ENCODE data around the gene C4orf50.

DNA sequence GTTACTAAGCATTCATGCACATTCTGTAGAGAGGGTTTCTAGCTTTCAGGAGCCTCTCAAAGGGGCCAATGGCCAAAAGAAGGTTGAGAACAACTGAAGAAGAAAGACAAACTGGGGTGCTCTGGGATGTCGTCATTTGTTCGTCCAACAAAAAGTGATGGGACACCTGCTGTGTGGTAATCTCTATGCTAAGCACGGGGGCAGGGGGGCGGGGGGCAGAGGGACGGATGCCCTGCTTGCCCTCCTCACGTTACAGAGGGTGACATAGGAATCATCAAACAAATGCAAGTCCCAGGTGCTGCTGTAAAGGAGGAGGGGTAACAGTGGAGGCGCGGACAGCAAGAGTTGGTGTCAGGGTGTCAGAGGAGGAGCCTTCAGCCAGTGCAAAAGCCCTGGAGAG lies 112.5 kb downstream of the C4orf50 start:
- no peak for TF ChIP-seq EP300 (IDR thresholded peaks at IDR 0.05)
- no peak for TF ChIP-seq CTCF (IDR thresholded peaks at IDR 0.05)

Data from tibial nerve (tissue), 4 donors.